ENCODE results near the gene ZDHHC14.
"Not testable (repeated sequence)": the region's sequence is repeated elsewhere in the genome, so short reads cannot be mapped to it uniquely, and the experiment has no call there.

The ZDHHC14 gene

GRCh38 chr6:157554747-157555146, 173.8 kb downstream of the ZDHHC14 start:
- no peak for DNase-seq (ENCODE audit: low read depth)

GRCh38 chr6:157555455-157556143, 174.6 kb downstream of the ZDHHC14 start:
- no peak for DNase-seq (ENCODE audit: low read depth)

- DNase-seq (ENCODE audit: low read depth): no peak
These were observed 175.2 kb downstream of the ZDHHC14 start for GRCh38 chr6:157556144-157556645.

DNA sequence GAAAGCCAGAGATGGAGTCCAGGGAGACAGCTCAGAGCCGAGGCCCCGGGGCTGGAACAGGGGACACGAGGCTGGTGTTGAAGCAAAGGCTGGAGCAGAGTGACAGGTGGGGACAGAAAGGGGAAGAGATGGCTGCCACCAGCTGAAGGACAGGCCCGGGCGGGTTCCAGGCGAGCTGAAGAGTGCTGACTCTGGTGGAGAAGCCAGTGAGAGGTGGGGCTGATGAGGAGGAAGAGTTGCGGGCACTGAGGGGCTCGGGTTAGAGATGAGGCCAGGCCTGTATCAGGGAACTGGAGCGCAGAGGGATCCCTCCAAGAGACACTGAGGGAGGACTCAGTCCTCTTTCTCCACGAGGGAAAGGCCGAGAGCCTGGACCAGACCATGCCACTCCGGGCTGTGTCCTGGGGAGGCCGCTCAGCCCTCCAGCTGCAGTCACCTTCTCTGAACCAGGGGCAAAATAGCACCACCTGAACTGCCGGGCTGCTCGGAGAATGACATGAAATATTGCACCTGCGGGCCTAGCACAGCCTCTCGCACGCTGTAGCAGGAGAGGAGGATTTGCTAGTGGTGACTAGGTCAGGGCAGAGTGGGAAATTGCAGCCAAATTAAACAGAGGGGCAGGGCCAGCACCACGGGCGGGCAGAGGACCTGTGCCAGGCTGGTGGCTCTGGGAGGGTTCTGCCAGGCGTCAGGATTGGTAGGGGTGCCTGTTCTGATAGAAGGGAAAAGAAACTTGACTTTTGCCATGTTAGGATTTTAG, 175.9 kb downstream of the ZDHHC14 start:
- no peak for DNase-seq (ENCODE audit: low read depth)

DNA sequence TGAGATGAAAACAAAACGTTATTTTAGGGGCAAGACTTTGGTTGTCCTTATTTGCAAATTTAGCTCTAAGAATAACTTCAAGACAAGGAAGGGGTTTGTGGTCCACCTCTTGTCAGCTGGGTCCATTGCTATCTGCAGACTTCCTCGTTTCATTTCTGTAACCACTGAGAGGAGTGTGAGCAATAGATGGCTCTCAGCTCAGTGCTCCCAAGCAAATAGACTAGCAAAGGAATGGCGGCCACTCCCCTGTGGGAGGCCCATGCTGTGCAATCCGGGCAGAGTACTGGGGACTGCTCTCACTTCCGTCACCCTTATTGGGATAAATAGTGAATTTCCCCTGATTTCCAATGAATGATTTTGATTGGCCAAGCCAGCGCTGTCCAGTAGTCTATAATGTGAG, 176.6 kb downstream of the ZDHHC14 start:
- DNase-seq (ENCODE audit: low read depth): no peak

DNA sequence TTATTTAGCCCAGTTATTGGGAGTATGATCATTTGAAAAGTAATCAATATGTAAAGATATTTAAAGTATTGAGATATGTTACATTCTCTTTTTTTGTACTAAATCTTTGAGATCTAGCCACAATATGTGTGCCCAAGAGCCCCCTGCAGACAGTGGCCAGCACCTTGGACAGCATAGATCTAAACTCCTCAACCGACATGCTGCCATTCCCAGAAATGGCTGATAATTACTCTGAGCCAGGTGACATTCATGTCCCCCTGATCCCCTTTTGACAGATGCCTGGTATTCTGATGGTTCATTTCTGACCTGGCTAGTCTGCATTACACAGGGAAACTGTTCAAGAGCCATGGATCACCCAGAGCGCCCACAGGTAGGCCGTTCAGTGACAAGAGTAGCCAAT, 177.1 kb downstream of the ZDHHC14 start:
- no peak for DNase-seq (ENCODE audit: low read depth)

- no peak for DNase-seq (ENCODE audit: low read depth)
These were observed 177.7 kb downstream of the ZDHHC14 start for GRCh38 chr6:157558487-157559200.

- DNase-seq (ENCODE audit: low read depth): no peak
These were observed 178.3 kb downstream of the ZDHHC14 start for GRCh38 chr6:157559201-157559756.

GRCh38 chr6:157560063-157560462, 179.1 kb downstream of the ZDHHC14 start:
- DNase-seq (ENCODE audit: low read depth): not testable (repeated sequence)

- DNase-seq (ENCODE audit: low read depth): no peak
These were observed 179.9 kb downstream of the ZDHHC14 start for GRCh38 chr6:157560691-157561413.

- no peak for DNase-seq (ENCODE audit: low read depth)
These were observed 180.4 kb downstream of the ZDHHC14 start for GRCh38 chr6:157561414-157561790.

DNA sequence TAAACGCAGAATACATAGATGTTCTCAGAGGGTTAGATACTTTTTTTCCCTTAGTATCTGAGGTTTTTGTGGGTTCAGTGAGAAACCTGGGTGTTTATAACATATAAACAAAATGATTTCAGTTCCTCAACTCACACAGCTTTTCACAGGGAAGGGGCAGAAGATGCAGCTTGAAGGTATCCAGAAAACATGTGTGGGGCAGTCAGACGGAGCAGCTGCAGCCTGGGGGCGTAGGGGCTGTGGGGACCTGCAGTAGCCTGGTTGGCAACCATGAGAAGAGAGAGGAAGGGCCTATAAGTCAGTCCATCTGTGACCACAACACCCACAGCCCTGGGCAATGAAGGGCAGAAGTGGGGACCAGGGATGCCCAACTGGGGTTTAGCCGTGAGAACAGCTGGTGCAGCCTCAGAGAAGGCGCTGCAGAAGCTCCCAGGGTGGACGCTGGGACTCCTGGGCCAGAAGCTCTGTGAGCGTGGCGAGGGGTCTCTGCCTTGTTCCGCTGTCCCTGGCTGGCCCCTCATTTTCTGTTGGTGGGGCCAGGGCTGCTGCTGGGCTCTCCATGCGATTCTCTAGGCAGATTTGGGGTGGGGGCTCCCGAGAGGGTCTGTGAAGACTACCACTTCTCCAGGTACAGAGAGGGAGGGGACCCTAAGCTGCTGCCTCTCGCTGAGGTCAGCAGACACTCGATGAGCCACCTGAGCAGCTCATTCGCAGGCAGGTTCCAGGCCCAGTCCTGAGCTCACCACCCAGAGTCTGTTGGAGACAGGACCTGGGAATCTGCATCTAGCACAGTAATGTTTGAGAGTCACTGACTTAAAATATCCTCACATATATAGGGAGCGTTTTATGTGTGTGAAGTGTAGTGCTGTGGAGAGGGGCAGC, 181.2 kb downstream of the ZDHHC14 start:
- DNase-seq (ENCODE audit: low read depth): no peak

DNA sequence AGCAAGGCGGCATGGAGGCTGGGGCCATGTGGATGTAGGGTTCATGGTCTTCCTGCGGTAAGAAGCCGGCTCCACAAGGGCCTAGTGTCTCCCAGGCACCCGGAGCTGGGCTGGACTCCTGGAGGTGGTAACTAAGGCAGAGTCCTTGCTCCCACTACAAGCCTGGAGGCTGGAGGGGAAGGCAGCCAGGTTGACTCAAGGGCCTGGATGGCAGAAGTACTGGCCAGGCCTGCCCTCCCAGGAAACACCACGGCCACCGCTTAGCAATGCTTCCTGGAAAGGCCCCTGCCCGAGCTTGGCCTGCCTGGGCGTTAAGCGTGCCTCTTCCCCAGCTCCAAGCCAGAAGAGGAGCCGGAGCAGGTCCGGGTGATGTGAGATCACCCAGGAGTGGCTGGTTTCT, 182.0 kb downstream of the ZDHHC14 start:
- DNase-seq (ENCODE audit: low read depth): no peak

DNA sequence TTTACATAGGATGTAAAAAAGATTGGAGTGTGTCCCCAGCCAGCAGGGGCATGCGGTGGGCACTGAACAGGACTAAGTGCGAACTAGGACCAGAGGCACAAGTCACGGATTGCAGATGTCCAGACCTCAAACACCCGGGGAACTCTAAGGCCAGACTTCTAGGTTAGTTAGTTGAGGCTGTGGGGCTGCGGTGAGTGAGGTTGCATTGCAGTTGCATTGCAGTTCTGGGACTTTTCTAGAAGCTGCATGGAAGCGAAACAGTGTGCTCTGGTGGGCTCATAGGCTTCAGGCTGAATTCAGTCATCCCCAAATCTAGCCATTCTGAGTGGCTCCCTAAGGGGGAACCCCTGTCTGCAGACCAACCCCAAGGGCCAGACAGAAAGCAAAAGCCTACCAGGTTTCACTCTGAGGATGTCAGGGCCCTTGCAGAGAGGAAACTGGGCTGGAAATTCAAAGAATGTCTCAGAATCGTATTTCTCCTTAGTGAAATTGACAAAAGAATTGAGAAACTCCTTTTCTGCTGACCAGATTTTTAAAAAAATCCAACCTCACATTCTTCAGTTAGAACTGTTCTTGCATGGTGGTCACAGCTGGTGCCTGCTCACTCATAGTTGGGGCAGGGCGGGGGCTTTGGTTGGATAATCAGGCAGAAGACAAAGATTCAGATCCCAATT, 182.8 kb downstream of the ZDHHC14 start:
- no peak for DNase-seq (ENCODE audit: low read depth)

- DNase-seq (ENCODE audit: low read depth): no peak
These were observed 187.7 kb downstream of the ZDHHC14 start for GRCh38 chr6:157568702-157569101.

DNA sequence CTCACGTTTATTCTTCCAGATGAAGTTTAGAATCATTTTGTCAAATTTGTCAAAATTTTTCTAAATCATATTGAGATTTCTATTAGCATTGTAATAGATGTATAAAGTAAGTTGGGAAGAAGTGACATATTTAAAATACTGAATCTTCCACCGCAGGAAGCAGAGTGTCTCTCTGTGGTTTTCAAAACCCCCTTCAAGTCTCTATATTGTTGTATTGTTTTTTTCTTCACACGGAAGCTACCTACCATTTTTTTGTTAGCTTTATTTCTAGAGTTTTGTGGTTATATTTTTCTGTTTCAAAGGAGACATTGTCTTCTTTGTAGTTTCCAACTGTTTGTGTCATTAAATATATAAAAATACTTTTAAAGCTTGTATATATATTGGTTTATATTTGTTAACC, 188.6 kb downstream of the ZDHHC14 start:
- no peak for DNase-seq (ENCODE audit: low read depth)

DNA sequence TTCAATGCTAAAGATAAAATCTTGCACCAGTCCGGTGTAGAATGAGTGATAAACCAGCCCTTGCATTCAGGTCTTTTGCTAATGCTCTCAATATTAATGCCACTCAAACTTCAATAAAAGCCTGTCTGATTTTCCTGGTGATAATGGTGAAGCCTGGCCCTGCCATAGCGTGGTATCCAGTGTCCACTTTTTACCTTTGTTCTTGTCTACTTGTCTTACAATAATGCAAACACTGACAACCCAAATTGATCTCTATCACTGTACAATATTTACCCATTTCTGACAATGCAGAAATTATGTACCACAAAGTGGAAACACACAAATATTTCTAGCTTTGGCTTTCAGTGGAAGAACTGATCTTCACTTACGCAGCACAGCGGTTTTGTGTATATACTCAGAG, 189.1 kb downstream of the ZDHHC14 start:
- no peak for DNase-seq (ENCODE audit: low read depth)

DNA sequence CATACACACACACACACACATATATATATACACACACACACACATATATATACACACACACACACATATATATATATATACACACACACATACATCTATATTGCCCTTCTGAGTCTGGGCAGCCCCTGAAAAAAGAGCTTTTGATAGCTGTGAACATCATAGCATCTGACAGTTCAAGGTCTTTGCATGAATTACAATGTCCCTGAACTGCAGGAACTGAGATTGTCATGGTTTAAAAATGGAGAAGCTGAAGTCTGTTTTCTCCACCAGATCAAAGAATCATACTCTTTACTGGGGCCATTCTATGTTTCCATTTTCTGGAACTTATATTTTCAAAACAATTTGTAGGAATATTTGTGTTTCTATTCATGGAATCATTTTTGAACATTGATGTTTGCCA, 189.8 kb downstream of the ZDHHC14 start:
- DNase-seq (ENCODE audit: low read depth): no peak

DNA sequence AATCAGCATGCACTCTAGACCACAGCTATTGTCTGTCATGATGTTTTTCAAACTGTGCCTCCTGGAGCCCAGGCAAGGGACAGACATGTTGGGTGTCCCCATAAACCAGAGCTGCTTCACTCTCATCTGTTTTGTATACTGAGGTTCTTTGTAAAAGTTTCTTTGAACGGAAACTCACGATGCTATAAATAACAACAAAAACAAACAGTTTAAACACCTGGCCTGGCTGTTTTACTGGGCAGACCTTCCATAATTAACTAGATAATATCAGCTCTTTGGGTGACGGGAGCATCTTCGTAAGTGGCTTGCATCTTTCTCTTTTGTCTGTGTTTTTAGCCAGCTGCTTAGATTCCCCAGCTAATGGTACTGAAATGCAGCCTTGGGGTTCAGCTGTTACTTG, 190.3 kb downstream of the ZDHHC14 start:
- no peak for DNase-seq (ENCODE audit: low read depth)

GRCh38 chr6:157571950-157572349, 191.0 kb downstream of the ZDHHC14 start:
- no peak for DNase-seq (ENCODE audit: low read depth)

All from activated T-helper 9 cell treated with anti-CD3 and anti-CD28 coated beads, Interleukin-2, amount 50 U/mL, for 16 hours (primary cell).